Measurements from ENCODE around the gene EYA4.

The EYA4 gene

DNA sequence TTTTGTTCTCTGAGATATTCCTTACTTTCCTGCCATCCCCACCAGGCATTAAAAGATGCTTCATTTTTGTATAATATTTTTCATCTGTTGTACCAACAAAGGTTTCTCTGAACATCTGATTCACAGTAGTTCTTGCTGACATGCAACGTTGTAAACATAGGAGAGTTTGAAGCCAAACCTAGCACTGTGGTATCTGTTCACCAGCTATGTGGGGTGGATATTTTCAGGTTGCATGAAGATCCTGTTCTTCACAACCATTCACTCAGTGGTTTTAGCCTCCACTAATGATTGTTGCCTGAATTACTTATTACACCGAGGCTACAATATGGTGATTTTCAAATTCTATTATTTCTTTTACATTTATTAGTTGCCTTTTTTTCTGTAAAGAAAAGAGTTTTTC lies 56.5 kb downstream of the EYA4 start:
- DNase-seq = no peak

DNA sequence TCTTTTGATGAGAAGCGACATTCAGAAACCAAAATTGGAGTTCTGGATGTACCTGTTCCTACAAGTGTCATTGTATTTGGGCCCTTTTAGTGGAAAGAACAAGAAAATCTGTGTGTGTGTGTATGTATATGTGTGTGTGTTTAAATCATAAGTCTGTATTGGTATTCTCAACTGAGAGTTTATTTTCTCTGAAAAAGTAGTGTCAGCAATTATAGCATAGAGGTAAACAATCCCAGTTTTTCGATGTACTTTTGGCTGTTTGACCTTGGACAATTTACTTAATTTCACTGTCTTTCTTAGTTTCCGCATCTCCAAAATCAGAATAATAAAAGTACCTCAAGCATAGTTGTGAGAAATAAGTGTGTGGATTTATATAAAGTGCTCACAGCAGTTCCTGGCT lies 57.2 kb downstream of the EYA4 start:
- no peak for DNase-seq

DNA sequence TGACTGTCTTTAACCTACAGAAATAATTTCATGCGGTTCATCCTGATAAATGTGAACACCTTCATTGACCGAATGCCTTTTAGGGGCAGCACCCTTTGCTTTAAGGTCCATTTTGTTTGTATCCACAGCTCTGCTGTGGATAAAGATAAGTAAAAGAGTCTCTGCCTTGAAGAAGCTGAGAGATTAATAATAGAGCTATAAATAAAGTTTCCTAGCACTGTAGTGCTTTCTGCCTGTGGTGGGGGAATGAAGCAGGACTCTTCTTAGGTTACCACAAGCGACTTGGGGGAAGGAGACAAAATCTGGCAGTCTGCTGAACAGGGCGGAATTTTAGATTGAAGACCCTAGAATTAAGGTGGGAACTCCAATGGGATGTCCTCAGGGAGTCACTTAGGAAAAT lies 57.6 kb downstream of the EYA4 start:
- no peak for DNase-seq

DNA sequence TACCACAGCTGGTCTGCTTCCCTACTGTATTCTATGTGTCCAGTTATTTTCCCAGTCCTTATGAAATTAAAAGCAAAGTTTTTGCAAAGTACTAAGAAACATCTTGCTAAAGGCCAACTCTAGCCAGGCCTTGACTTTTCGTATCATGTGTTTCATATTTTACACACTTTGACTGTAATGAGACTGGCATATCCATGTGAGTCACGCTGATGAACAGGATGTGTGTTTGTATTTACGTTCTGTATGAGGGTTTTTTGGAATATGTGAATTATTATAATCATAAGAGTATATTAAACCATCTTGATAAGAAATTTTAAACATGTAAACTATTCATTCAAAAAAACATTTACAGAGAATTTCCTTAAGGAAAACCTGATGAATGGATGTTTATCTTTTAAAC lies 59.7 kb downstream of the EYA4 start:
- DNase-seq = no peak

DNA sequence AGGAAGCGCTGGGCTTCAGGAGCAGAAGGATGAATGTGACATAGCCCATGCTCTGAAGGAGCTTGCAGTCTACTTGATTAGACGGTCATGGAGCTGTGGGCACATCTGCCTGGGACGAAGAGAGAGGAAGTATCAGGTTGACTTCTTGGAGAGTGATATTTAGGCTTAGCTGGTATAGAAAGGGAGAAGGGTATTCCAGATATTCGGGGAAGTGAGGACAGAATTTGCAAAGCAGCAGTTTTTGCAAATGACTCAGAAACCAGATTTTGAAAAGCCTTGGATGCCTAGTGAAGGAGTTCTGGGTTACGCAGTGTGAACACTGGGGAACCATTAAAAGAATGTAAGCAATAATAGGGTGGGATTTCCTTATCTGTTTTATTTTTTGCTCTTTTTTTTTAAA lies 60.7 kb downstream of the EYA4 start:
- no peak for DNase-seq

DNA sequence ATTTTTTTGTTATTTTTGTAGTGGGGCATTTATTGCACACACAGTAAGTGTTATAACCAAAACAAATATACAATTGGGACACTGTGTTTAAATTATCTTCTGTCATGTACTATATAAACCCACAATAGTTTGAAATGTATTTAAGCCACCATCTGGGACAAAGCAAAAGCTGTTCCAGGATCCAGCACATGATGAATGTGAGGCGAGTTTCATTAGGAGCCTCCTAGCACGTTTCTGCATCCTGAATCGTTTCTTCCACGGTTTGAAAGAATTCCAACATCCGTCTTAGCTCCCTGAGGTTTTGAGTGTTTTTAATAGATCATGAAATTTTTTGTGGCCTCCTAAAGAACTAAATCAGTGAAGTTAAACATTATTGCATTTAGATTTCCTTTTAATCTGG lies 65.8 kb downstream of the EYA4 start:
- DNase-seq = no peak

DNA sequence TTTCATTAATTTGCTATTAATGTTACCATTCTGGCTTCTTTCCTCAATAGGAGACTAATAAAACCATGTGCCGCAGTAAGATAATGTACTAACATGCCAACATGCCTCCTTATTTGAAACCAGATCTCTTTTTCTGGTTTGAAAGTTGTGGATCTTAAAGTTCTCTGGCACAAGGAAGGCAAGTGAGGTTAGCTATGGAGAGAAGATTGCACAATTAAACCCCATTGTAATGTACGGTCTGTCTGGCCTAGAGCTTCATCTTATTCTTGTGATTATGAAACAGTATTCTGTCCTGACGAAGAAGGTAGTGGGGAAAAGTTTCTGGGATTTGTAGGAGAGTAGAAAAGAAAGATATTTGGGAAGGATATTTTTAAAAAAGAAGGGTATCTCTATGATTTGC lies 68.4 kb downstream of the EYA4 start:
- DNase-seq = no peak

DNA sequence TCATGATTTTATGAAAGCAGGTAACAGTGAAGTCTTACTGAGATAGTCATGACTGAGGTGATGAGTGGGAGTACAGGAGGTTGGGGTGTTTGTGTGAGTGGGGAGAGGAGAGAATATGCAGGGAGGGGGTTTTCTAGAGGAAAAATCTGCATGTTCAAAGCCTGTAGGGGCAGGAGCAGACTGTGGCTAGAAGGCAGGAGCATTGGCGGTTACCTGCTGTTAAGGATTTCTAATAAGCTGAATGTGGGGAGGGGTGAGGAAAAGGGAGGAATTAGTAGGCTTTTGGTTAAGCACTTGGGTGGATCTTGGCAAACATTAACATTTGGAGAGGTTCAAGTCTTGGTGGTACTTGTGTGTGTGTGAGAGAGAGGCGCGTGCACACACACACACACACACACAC lies 70.8 kb downstream of the EYA4 start:
- no peak for DNase-seq

DNA sequence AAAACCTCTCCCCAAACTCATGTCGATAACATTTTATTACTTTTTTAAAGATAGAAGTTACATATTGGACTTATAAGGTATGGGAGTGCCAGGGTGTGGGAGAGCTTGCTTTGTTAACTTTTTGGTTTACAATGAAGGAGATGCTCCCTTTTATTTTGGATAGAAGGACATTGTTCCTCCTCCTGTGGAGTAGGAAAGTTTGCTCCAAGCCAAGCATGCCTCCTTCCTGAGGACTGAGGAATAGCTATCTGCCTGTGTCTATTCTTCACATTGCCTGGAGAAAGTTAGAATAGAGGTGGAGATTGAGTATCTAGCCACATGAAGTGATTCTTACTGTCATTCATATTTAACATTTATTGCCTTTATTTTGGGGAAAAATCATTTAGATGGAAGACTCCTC lies 71.9 kb downstream of the EYA4 start:
- no peak for DNase-seq

DNA sequence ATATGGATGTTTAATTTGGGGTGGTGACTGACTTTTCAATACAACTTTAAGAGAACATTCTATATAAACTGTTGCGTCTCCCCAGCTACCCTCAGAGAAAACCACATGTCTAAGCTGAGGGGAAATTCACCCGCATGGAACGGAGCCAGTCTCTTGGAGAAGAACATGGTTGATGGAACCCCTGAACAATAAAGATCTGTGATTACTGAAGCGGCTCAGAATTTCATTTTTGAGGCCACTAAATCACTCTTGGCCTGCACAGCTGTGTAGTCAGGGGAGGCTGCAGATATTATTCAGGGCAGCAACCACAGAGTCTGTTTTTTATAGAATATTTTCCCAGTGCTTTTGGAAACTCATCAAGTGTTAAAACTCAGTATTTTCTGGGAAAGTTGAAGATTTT lies 73.8 kb downstream of the EYA4 start:
- no peak for DNase-seq

DNA sequence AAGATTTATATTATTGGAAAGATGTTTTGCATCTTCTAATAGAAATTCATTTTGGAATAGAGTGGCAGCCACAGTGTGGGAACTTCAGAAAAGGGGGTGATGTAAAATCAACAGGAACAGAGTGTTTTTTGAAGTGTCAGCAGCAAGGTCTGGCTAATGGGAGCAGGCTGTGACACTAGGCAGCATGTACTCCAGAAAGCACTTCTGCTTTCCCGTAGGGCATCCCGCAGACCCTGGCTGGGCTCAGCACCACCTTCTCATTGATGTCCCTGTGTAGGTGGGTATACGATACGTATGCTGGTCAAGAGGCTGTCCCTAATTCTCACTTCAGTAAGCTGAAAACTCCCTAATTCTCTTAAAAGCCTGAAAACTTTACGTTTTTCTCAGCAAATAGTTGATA lies 74.7 kb downstream of the EYA4 start:
- DNase-seq = peak; percentile 15

DNA sequence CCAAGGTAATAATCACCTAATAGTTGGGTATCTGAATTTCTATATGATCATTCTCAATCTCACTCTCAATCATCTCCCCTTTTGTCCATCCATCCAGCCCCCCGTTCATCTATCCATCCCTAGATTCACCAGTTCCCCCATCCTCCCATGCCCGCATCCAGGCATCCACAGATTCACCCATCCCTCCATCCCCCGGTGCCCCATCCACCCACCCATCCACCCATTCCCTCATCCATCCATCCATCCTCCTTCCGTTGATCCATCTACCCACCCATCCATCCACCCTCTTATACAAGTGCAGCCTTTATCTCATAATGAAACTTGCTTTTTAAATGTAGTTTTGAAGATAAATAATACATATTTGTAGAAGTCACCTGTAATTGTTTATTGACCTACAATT lies 76.5 kb downstream of the EYA4 start:
- DNase-seq = no peak

DNA sequence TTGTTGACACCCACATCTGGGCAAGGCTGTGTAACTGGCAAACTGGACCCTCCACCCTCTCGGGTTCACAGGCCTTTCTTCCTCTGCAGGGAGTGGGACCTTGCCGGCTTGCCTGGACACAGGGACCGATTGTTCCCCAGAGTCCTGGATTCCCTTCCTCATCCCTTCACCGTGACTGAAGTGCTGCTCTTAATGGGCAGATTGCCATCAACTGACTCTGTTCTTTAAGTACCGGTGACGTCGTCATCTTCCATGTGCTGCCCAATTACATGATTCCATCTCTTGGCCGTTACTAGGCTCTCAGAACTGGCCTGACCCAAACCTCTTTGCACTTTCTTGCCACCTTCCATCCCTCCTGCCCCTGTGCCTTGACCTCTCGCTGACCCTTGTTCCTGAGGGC lies 85.4 kb downstream of the EYA4 start:
- peak; percentile 52 for DNase-seq

DNA sequence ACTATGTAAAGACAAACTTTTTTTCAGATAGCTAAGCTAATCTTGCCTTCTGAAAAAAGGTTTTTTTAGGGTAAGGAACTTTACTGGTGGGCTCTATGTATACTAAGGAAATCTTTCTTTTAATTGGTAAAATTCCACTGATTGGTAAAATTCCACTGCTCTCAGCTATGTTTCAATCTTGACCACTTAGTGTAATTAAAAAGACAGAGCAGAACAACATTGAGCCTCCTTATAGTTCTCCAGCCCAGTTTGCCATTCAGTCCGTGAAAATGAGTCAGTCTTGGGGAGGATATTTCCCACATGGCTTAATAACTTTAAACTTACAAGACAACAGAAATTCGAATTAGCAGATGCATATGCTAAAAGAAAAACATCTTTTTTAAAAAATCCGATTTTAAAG lies 92.7 kb downstream of the EYA4 start:
- DNase-seq = no peak

DNA sequence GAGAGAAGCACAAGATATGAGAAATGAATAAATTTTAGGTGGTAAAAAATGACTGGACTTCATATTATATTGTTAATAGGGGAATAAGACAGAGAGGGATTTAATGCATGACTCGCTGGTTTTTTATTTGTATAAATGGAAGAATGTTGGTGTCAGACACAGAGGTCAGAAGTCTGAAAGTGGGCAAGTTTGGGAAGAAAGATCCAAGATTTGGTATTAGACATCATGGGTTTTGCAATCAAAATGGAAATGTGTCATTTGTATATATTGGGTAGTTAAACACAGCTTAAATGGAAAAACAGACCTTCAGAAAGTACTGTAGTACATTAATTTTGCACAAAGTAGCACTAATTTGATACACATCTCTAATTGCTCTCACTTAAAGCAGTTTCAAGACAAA lies 96.2 kb downstream of the EYA4 start:
- no peak for DNase-seq

DNA sequence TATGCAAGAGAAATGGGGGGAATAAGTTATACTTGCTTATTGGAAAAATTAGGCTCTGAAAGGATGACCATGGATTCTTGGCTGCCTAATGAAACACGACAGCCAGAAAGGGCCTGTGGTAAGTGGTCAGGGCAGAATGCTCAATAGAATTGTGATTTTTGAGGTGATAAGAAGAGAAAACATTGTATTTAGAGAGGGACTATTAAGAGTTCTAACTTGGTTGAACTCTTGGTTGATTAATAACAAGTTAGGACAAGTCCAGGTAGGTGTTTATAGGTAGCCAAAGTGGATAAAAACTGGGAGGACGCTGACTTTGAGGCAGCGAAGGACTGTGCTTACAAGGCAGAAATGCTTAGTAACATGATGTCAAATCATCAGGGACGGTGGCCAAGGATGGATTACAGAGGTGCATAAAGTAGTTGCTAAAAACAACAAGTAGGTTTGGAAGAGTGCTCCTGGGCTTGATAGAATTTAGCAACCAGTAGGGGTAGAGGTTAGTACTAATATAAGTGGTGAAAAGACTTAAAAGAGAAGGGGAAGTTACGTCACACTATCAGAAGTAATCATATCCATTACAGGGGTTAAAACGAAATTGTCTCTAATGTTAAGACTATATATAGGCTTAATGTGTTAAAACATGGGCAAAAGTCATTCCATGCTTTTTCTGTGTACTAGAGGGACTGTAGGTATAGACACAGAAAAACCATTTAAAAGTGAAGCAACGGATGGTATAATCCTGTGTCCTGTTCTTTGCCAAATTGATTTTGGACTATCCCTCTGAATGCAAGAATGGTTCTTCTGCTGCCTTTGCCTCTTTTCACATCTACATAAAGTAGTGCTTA lies 98.6 kb downstream of the EYA4 start:
- no peak for DNase-seq

DNA sequence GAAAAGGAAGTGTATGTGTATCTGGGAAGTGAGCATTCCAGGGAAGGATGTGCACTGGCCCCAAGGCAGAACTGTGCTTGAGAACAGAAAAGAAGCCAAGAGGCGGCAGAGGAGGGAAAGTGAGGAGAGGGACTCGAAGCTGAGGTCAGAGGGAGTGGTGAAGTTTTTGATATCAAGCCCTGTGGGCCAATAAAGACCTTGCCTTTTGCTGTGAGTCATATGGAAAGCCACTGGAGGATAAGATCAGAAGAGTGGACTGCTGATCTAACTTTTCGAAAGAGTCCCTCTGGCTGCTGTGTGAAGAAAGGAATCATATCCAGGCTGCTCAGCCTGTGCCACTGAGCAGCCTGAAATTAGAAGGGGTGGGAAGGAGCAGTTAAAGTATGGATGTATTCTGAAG lies 99.4 kb downstream of the EYA4 start:
- DNase-seq = no peak

DNA sequence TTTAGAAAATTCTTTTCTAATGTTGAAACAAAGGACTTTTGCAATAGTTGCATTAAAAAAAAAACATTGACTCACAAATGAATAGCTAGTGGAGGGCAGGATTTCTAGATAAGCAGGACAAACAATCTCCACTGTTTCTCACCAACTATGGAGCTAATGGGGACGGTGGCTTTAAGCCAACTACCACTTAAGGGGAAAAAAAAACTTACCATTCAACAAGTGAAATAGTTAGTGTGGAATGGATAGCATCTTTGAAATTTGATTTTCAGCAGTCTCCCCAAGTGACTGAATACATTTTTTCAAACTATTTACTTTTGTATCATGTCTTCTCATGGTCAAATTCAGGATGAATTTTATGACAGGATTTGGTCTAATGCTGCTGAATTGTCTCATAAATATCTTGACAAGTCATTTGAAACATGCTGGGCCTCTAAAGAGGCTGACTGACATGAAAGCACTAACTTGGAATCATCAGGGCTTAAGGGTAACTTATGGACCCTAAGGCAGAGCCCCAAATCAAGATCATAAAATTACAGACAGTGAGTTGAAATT lies 100.5 kb downstream of the EYA4 start:
- DNase-seq = peak; percentile 83

DNA sequence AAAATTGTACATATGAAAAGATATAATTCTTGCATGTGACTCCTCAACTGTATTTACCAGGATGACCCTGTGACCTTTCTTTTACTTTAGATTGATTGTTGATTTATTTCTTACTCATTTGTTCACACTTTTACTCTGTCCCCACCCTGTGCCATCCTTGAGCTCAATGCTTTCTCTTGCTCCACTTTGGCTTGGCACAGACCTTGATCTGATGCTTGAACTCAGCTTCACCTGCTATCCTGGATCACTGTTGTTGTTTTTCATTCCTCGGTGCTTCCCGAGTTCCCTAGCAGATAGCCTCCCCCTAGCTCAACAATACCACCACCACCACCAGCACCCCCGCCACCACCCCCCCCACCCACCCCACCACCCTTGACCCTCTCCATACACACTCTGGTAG lies 102.1 kb downstream of the EYA4 start:
- no peak for DNase-seq

DNA sequence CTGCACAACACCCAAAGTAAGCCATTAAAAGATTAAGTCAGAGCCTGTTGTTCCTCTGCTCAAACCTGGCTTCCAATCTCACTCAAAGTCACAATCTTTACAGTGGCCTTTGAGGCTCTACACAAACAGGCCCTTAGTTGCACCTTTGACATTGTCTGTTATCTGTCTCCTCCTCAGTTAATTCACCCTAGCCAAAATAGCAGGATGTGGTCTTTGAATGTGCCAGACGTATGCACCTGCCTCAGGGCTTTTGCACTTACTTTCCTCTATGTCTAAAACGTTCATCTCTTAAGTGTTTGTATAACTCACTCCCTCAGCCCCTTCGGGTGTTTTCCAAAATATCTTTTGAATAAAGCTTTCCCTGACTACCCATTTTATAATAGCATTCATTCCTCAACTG lies 107.7 kb downstream of the EYA4 start:
- DNase-seq = no peak

DNA sequence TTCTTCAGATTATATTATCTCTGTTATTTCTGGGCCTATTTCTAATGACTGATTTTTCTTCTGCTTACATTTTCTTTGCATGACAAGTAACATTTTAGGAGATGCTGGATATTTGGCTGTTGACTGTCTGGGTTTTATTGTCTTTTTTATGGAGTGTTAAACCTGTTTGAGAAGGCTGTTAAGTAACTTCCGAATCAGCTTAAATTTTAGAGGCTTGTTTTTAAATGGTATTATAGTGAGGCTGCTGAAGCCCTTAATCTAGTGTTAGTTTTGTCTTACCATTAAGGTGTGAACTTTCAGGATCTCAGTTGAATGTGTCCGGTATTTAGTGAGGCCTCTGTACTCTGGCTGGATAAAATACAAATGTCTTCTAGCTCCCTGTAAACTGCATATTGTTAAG lies 109.8 kb downstream of the EYA4 start:
- DNase-seq = no peak

DNA sequence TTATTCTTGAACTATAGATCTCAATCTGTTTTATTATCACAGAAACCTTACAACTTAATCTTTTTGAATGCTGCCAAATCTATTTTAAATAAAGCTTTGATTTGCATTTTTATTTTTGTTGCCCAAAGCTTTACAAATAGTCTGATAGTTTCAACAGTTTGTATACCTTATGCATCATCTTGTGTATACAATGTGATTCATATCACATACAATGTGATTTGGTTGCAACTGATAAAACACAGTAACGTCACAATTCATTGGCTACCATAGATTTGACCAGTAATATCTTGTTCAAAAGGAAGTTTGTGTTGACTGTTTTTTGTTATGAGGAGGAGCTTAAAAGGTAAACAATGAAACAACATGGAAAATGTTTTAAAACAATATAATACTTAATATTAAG lies 110.9 kb downstream of the EYA4 start:
- no peak for DNase-seq

DNA sequence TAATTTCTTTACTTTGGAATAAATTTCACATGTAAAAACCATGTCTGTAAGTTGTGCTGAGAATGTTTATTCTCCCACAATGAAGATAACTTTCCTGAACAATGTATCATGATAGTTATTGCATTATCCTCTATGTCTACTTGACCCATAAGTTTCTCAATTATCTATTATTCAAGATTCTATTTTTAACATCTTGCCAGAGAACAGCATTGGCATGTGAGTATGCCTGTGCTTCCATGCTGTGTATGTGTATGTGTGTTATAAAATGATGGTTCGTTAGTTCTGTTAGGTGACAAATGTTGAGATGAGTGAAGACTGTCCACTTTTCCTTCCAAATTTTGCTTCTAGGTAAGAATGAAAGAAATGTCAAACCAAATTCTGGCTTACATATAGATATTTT lies 111.9 kb downstream of the EYA4 start:
- no peak for DNase-seq

DNA sequence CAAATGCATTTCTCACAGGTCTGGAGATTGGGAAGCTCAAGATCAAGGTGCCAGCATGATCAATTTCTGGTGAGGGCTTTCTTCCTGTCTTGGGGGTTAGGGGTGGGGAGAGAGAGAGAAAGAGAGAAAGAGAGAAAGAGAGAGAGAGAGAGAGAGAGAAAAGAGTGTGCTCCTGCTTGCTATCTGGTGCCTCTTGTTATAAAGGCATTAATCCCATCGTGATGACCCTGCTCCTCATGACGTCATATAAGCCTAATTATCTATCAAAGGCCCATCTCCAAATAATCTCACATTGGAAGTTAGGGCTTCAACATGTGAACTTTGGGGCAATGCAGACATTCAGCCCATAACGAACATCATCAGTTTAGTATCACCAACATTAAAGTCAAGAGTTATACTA lies 114.8 kb downstream of the EYA4 start:
- DNase-seq = no peak

DNA sequence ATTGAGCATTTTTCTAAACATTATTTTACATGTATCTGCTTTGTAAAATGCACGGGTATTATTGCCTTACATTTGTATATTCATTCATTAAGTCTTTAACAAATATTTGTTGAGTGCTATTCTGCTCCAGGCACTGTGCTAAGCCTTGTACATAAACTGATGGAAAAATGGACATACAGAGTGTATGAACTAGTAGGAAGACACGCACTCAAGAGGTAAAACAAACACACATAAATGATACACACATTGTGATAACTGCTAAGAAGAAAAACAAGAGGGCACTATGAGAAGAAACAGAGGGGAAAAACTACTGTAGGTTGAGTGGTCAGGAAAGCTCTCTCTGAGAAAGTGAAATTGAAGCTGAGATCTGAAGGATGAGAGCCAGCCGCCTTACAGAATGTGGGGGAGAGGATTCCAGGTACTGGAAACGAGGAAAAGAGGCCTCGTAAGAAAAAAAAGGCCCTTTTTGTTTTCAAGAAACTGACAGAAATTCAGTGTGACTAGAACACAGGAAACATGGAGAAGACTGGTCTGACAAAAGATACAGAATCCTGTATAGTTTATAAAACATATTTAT lies 117.5 kb downstream of the EYA4 start:
- DNase-seq = peak; percentile 40

Data from NCI-H146 (cell line).